HL-60 (cell line): ENCODE data around the gene TBC1D3B.

Experiments
- CTCF ChIP-seq: IDR thresholded peaks from one replicate; pipeline ENCODE4 v1.5.1; 2011; ENCODE audit warnings: low read length, control low read depth, inconsistent platforms; ENCODE audit not compliant: insufficient read depth
- GABPA ChIP-seq: IDR thresholded peaks from 2 replicates; pipeline ENCODE4 v1.6.1; 2012; ENCODE audit warnings: low read depth
- REST ChIP-seq: IDR thresholded peaks from 2 replicates; pipeline ENCODE4 v1.6.1; 2012; ENCODE audit warnings: low read depth; ENCODE audit not compliant: insufficient replicate concordance

GRCh38 chr17:36120221-36120620, 56.2 kb downstream of the TBC1D3B start:
- TF ChIP-seq CTCF (no peak), GABPA (no peak), REST (no peak)
